AG09319 (cell line): ENCODE measurements around the gene SOX30.

ENCODE experiments used
- DNase-seq: peaks from one replicate; pipeline ENCODE4 v3.0.0-alpha.2; 2010; ENCODE audit warnings: low read depth; ENCODE audit errors: extremely low read depth
- TF ChIP-seq, protein P1 (sequence below): IDR thresholded peaks from 2 replicates; pipeline ENCODE4 v1.5.1; 2011; ENCODE audit warnings: low read depth, mild to moderate bottlenecking, inconsistent platforms, low read length, moderate library complexity

SOX30 gene

DNA sequence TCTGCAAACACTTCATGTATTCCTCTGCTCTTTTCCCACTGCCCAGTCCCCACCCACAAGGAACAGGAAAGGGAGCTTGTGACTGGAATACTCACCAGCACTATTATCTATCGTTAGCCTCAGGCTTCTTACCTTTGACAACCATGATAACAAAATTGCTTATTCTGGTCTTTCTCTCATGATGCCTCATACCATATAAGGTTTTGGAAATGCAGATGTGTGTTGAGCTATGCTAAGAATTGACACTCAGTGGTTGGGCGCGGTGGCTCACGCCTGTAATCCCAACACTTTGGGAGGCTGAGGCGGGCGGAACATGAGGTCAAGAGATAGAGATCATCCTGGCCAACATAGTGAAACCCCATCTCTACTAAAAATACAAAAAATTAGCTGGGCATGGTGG, 25.4 kb downstream of the SOX30 start:
- DNase-seq = no peak
- TF ChIP-seq, protein P1, sequence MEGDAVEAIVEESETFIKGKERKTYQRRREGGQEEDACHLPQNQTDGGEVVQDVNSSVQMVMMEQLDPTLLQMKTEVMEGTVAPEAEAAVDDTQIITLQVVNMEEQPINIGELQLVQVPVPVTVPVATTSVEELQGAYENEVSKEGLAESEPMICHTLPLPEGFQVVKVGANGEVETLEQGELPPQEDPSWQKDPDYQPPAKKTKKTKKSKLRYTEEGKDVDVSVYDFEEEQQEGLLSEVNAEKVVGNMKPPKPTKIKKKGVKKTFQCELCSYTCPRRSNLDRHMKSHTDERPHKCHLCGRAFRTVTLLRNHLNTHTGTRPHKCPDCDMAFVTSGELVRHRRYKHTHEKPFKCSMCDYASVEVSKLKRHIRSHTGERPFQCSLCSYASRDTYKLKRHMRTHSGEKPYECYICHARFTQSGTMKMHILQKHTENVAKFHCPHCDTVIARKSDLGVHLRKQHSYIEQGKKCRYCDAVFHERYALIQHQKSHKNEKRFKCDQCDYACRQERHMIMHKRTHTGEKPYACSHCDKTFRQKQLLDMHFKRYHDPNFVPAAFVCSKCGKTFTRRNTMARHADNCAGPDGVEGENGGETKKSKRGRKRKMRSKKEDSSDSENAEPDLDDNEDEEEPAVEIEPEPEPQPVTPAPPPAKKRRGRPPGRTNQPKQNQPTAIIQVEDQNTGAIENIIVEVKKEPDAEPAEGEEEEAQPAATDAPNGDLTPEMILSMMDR = no peak

DNA sequence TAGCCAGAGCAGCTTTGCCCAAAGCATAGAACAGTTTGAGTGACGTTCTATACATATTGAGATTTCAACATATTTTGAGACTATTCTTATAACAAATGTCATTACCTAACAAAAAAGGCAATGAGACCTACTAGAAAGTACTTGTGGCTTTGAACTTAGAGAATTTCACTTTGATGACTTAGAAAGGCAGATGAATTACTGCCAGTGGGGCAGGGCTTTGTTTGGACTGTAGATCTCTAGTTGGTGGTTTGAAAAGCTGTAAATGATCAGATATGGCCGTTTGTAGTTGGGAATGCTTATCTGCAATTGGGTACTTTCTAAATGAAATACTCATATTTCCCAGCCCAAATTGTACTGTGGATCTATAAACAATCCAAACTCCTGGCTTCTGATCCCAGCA, 28.1 kb downstream of the SOX30 start:
- TF ChIP-seq, protein P1 = no peak
- no peak for DNase-seq

DNA sequence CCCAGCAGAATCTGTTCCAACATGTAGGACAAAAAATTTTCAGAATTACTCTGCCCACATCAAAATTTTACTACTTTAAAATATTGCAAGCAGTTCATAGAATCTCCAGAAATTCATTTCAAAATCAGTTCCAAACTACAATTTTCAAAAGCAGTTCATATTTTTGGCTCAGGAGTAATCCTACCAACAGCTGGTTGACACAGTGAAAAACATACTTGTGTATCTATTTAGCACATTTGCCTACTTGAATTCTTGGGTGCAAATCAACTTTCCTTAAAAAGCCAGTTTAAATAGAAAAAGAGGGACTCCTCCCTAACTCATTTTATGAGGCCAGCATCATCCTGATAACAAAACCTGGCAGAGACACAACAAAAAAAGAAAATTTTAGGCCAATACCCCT, 31.5 kb downstream of the SOX30 start:
- no peak for DNase-seq
- TF ChIP-seq, protein P1 = no peak

DNA sequence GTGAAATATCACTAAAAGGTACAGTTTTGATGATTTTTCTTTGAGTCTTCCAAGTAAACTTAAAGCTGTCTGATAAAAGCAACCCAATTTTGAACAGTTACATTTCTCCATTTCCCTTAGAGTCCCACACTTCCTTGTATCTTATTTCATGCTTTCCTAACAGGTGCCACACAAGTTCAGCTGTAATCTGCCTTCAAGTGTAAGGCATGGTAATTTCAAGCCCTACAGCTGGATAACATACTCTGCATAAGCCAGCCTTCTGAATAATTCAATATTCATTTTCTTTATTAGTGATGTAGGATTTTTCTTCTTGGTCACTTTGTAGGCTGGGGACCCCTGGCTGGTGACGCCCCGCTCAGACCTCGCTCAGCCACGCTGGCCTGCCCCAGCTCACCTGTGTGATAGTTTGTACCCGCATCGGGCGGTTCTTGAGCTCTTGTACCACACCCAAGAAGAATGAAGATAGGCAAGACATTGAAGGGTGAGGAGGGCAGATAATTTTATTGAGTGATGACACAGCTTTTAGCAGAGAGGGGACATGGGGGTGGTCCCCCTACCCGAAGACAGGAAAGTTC, 34.0 kb downstream of the SOX30 start:
- TF ChIP-seq, protein P1 = no peak
- DNase-seq = no peak

DNA sequence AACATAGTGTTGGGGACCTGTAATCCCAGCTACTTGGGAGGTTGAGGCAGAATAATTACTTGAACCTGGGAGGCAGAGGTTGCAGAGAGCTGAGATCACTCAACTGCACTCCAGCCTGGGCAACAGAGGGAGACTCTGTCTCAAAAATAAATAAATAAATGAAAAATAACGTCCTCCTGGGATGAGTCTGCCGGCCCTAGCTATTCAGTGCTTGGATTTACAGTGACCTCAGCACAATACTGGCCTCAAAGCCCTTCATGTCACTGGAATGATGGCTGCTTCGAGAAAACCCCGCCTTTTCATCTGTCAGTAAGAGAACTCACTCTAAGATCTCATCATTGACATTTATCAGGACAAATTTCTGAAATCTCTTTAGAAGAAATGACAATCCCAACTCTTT, 35.5 kb downstream of the SOX30 start:
- no peak for DNase-seq
- TF ChIP-seq, protein P1 = no peak

DNA sequence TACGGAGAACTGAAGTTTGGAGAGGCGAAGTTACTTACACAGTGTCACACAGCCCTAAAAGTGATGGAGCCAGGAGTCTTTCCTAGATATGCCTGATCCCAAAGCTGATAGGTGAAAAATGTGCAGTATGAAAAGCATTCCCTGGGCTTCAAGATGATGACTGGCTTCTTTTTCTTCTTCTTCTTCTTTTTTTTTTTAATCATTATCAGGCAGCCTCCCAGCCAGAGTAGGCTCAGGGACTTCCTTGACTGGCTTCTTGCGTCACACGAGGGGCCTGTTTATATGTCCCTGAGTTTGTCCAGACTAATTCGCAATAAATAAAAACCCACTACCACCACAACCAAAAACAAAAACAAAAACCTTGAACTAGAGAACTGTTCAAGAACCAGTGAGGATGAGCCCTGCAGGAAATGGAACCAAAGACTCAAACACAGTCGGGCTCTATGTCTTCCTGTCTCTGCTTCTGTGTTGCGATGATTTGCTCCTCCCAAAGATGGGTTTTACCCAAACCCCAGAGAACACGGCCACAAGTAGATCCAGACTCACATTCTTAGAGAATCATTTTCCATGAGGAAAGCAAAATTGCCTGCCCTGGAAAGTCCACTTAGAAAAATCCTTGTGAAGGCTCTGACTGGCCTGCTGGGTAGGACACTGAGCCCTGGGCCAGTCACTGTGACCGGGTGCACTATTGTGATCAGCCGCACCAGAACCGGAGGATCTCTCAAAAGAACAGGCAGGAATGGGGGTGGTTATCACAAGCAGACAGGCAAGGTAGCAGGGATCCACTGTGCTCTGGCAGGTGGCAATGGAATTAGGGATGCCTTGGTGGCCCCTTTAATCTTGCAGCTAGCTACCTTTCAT, 38.6 kb downstream of the SOX30 start:
- TF ChIP-seq, protein P1 = no peak
- DNase-seq = no peak

DNA sequence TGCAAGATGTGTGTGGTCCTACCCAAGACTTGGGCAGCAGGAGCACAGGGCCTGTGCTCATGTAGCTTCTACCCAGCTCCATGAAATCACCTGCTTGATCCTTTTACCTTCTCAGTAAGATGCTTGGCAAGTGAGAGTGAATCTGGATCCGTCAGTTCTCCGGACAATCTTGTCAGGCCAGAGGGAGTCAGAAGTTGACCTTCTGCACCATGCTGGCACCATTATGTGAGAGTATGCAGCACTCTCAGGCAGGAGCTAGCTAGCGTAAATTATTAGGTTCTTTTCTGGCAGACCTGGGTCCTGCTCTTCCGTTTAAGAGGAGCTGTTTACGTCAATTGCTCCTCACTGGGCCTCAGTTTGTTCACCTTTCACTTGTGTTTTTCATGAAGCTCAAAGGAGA, 39.7 kb downstream of the SOX30 start:
- TF ChIP-seq, protein P1 = no peak
- DNase-seq = no peak
